Prostate gland (tissue), 2 donors: ENCODE measurements around the gene GNB1. TPM values are rescaled to one million over a fixed set of nuclear protein-coding genes. Genes with fewer than 3 reads are reported as not detected.
"Not testable (repeated sequence)": the region's sequence is repeated elsewhere in the genome, so short reads cannot be mapped to it uniquely, and the experiment has no call there.

Experiments
- DNase-seq: peaks from one replicate; pipeline ENCODE4 v3.0.0-alpha.2; 2019; ENCODE audit warnings: low spot score
- H3K27ac ChIP-seq, 2 donors: fragments of 200-600 bp; sonication (generic); 2 replicates each; pipeline ENCODE4 v1.5.1; 2017 to 2019
- H3K27me3 ChIP-seq: fragments of 200-600 bp; sonication (generic); replicated peaks from 2 replicates; pipeline ENCODE4 v1.5.1; 2019; ENCODE audit not compliant: insufficient read depth
- H3K36me3 ChIP-seq, 2 donors: fragments of 200-600 bp; sonication (generic); 1 replicate in 1 of 2; 2 replicates in 1 of 2; pipeline versions ENCODE4 v1.5.1 to v1.8.1; 2017 to 2019
- H3K4me1 ChIP-seq: fragments of 200-600 bp; sonication (generic); replicated peaks from 2 replicates; pipeline ENCODE4 v1.5.1; 2019
- H3K4me3 ChIP-seq, 2 donors: fragments of 200-600 bp; sonication (generic); 2 replicates each; pipeline ENCODE4 v1.5.1; 2017 to 2019
- H3K9me3 ChIP-seq: fragments of 200-600 bp; sonication (generic); 2 replicates; pipeline ENCODE4 v1.5.1; 2017
- CTCF ChIP-seq, 4 experiments: fragments of 200-600 bp in 2 of 4; fragments of 450-650 bp in 2 of 4; sonication (generic) in 2 of 4; IDR thresholded peaks; 1 replicate in 3 of 4; 2 replicates in 1 of 4; pipeline ENCODE4 v1.5.1; 2016 to 2019; ENCODE audit warnings: antibody characterized with exemption in 4 of 4, mild to moderate bottlenecking in 2 of 4, moderate library complexity in 2 of 4
- POLR2A ChIP-seq: fragments of 450-650 bp; IDR thresholded peaks from one replicate; pipeline ENCODE4 v1.6.1; 2016; ENCODE audit warnings: antibody characterized with exemption, mild to moderate bottlenecking
- POLR2AphosphoS5 ChIP-seq: sonication (generic); formaldehyde crosslinking; IDR thresholded peaks from one replicate; pipeline ENCODE4 v1.6.1; 2017; ENCODE audit warnings: antibody characterized with exemption
- WGBS: methylation state at CpG from one replicate; pipeline ENCODE4 v1.1.5; 2018; 5-methylcytosine and 5-hydroxymethylcytosine counted together
- intact Hi-C: fragments of 100-400 bp; cut with DNase I; formaldehyde crosslinking; loops from one replicate; pipeline ENCODE4 v1.14.2; 2022
- total RNA-seq, 2 donors: library from RNA; depleted of rRNA; stranded (reverse); fragments of >200 nt; gene quantifications; one replicate each; pipeline ENCODE4 v1.1.0, GENCODE V29; 2016

GNB1 gene
- total RNA-seq, 2 donors from 2014 or later, result 163 to 233 TPM

- no peak overlapping the region for H3K27ac ChIP-seq
- H3K27me3 ChIP-seq, result no peaks in the 10 kb centered on the region
- peaks cover 10% of the 10 kb centered on the region for H3K4me1 ChIP-seq
- H3K4me3 ChIP-seq, result no peak overlapping the region
- intact Hi-C loops, result loop anchor here (10.0 kb wide), 1 partner anchor 151 kb away; no protein-coding TSS in a partner anchor
- WGBS, result 91% methylated on average over 16 of the region's 16 CpGs
- TF ChIP-seq POLR2A, result no peak
- no peak for TF ChIP-seq CTCF (IDR thresholded peaks at IDR 0.05)
- no peak for TF ChIP-seq POLR2AphosphoS5
- H3K9me3 ChIP-seq, result no peaks in the 10 kb centered on the region
- DNase-seq, result no peak
- peaks cover 4 to 6% of the 10 kb centered on the region in 2 donors for H3K36me3 ChIP-seq
Observed at GRCh38 chr1:1753607-1754005, 137.3 kb downstream of the GNB1 start.

GRCh38 chr1:1752636-1753606 is 138.0 kb downstream of the GNB1 start:
- no peak for TF ChIP-seq CTCF (IDR thresholded peaks at IDR 0.05)
- no peak for TF ChIP-seq POLR2A
- TF ChIP-seq POLR2AphosphoS5, result no peak
- Histone ChIP-seq H3K27me3 (no peaks in the 10 kb centered on the region), H3K4me3 (no peak overlapping the region), H3K36me3 (peaks cover 4 to 6% of the 10 kb centered on the region in 2 donors), H3K9me3 (no peaks in the 10 kb centered on the region), H3K4me1 (peaks cover 3% of the 10 kb centered on the region), H3K27ac (no peak overlapping the region)
- intact Hi-C loops, result loop anchor here (10.0 kb wide), 1 partner anchor 152 kb away; no protein-coding TSS in a partner anchor
- WGBS, result 85% methylated on average over 32 of the region's 37 CpGs
- DNase-seq, result no peak

GRCh38 chr1:1752190-1752589 is 138.7 kb downstream of the GNB1 start:
- H3K4me1 ChIP-seq, result no peaks in the 10 kb centered on the region
- H3K27me3 ChIP-seq, result no peaks in the 10 kb centered on the region
- DNase-seq, result no peak
- no peak overlapping the region for H3K4me3 ChIP-seq
- no peak for TF ChIP-seq POLR2AphosphoS5
- intact Hi-C loops, result loop anchor here (10.0 kb wide), 1 partner anchor 153 kb away; no protein-coding TSS in a partner anchor
- no peak overlapping the region for H3K27ac ChIP-seq
- H3K36me3 ChIP-seq, result peaks cover 4 to 6% of the 10 kb centered on the region in 2 donors
- H3K9me3 ChIP-seq, result no peaks in the 10 kb centered on the region
- WGBS, result 91% methylated on average over 11 of the region's 11 CpGs

- H3K27me3 ChIP-seq, H3K36me3 ChIP-seq, H3K4me1 ChIP-seq, H3K27ac ChIP-seq, H3K9me3 ChIP-seq, H3K4me3 ChIP-seq, DNase-seq: not testable (repeated sequence)
- WGBS, result 85% methylated on average over 7 of the region's 9 CpGs
- intact Hi-C loops, result loop anchor here (10.0 kb wide), 1 partner anchor 155 kb away; no protein-coding TSS in a partner anchor
Observed at GRCh38 chr1:1749941-1750340, 140.9 kb downstream of the GNB1 start.

GRCh38 chr1:1748686-1749321 is 142.1 kb downstream of the GNB1 start:
- Histone ChIP-seq H3K27me3 (no peaks in the 10 kb centered on the region), H3K4me1 (no peaks in the 10 kb centered on the region), H3K27ac (no peak overlapping the region), H3K36me3 (peaks cover 0 to 4% of the 10 kb centered on the region in 2 donors), H3K9me3 (no peaks in the 10 kb centered on the region), H3K4me3 (no peak overlapping the region)
- intact Hi-C loops, result no loop called here
- TF ChIP-seq POLR2A (no peak), POLR2AphosphoS5 (no peak), CTCF (IDR thresholded peaks at IDR 0.05) (no peak)
- WGBS, result 74% methylated on average over 18 of the region's 18 CpGs
- DNase-seq, result no peak

GRCh38 chr1:1746566-1746909 is 144.3 kb downstream of the GNB1 start:
- DNase-seq, H3K36me3 ChIP-seq, H3K9me3 ChIP-seq, H3K4me1 ChIP-seq, intact Hi-C loops, H3K27me3 ChIP-seq: not testable (repeated sequence)
- Histone ChIP-seq H3K27ac (peak overlapping the region in 1 of 2 donors; percentile 79), H3K4me3 (peak overlapping the region in 1 of 2 donors; percentile 35)
- no CpG with 5 or more reads among the region's 35 CpGs for WGBS
